Trophoblast cell (in vitro differentiated cells and primary cell): Measurements from ENCODE around the gene ALKBH4.
"Not testable (repeated sequence)": the region's sequence is repeated elsewhere in the genome, so short reads cannot be mapped to it uniquely, and the experiment has no call there.

Source experiments
- DNase-seq, 2 donors: peaks; one replicate each; pipeline ENCODE4 v3.0.0-alpha.2; 2016
- H2AFZ ChIP-seq: 2 replicates; pipeline ENCODE4 v1.6.1; 2013; ENCODE audit warnings: low read length, moderate library complexity, mild to moderate bottlenecking; ENCODE audit not compliant: insufficient read depth, poor library complexity
- H2AK5ac ChIP-seq: 2 replicates; pipeline ENCODE4 v1.6.1; 2013; ENCODE audit warnings: mild to moderate bottlenecking, low read length
- H2BK120ac ChIP-seq: 2 replicates; pipeline ENCODE4 v1.6.1; 2013; ENCODE audit warnings: low read length, mild to moderate bottlenecking, moderate library complexity; ENCODE audit not compliant: insufficient read depth, poor library complexity
- H2BK12ac ChIP-seq: 2 replicates; pipeline ENCODE4 v1.6.1; 2013; ENCODE audit warnings: mild to moderate bottlenecking, low read length, moderate library complexity
- H2BK5ac ChIP-seq: 2 replicates; pipeline ENCODE4 v1.6.1; 2013; ENCODE audit warnings: low read length, low read depth, moderate library complexity, mild to moderate bottlenecking; ENCODE audit not compliant: poor library complexity
- H3K14ac ChIP-seq: 2 replicates; pipeline ENCODE4 v1.6.1; 2013; ENCODE audit warnings: mild to moderate bottlenecking, low read length
- H3K18ac ChIP-seq: 2 replicates; pipeline ENCODE4 v1.6.1; 2013; ENCODE audit warnings: mild to moderate bottlenecking, low read length
- H3K23ac ChIP-seq: 2 replicates; pipeline ENCODE4 v1.6.1; 2013; ENCODE audit warnings: low read length
- H3K27ac ChIP-seq: 2 replicates; pipeline ENCODE4 v1.5.1; 2013; ENCODE audit warnings: low read depth, mild to moderate bottlenecking, inconsistent platforms, low read length, moderate library complexity
- H3K27me3 ChIP-seq: 2 replicates; pipeline ENCODE4 v1.6.1; 2013; ENCODE audit warnings: inconsistent platforms, mild to moderate bottlenecking, low read length, moderate library complexity; ENCODE audit not compliant: insufficient read depth
- H3K36me3 ChIP-seq, 2 experiments: 1 replicate in 1 of 2; 2 replicates in 1 of 2; pipeline ENCODE4 v1.6.1; 2013; ENCODE audit warnings: low read length in 2 of 2, mild to moderate bottlenecking in 2 of 2, moderate library complexity in 1 of 2; ENCODE audit not compliant: insufficient read depth in 2 of 2, control insufficient read depth in 1 of 2
- H3K4ac ChIP-seq: 2 replicates; pipeline ENCODE4 v1.6.1; 2013; ENCODE audit warnings: low read depth, mild to moderate bottlenecking, low read length, moderate library complexity
- H3K4me1 ChIP-seq, 2 experiments: 1 replicate in 1 of 2; 2 replicates in 1 of 2; pipeline ENCODE4 v1.6.1; 2013; ENCODE audit warnings: low read length in 2 of 2, mild to moderate bottlenecking in 2 of 2, moderate library complexity in 1 of 2; ENCODE audit not compliant: insufficient read depth in 2 of 2, control insufficient read depth in 1 of 2
- H3K4me2 ChIP-seq: 2 replicates; pipeline ENCODE4 v1.6.1; 2013; ENCODE audit warnings: inconsistent platforms, mild to moderate bottlenecking, low read length, moderate library complexity
- H3K4me3 ChIP-seq: 2 replicates; pipeline ENCODE4 v1.5.1; 2013; ENCODE audit warnings: mild to moderate bottlenecking, low read depth, low read length, inconsistent platforms
- H3K79me1 ChIP-seq: one replicate; pipeline ENCODE4 v1.6.1; 2013; ENCODE audit warnings: low read length
- H3K79me2 ChIP-seq: 2 replicates; pipeline ENCODE4 v1.6.1; 2013; ENCODE audit warnings: low read length, mild to moderate bottlenecking; ENCODE audit not compliant: control insufficient read depth, insufficient read depth, poor library complexity
- H3K9ac ChIP-seq: 2 replicates; pipeline ENCODE4 v1.6.1; 2013; ENCODE audit warnings: mild to moderate bottlenecking, low read length
- H3K9me3 ChIP-seq: 2 replicates; pipeline ENCODE4 v1.6.1; 2013; ENCODE audit warnings: low read depth, mild to moderate bottlenecking, control low read depth, inconsistent platforms, low read length; ENCODE audit not compliant: insufficient read depth
- H4K12ac ChIP-seq: 2 replicates; pipeline ENCODE4 v1.6.1; 2013; ENCODE audit warnings: low read depth, mild to moderate bottlenecking, low read length, moderate library complexity
- H4K8ac ChIP-seq: 2 replicates; pipeline ENCODE4 v1.6.1; 2013; ENCODE audit warnings: low read depth, mild to moderate bottlenecking, low read length, moderate library complexity
- H4K91ac ChIP-seq: one replicate; pipeline ENCODE4 v1.6.1; 2013; ENCODE audit warnings: low read depth, mild to moderate bottlenecking, low read length, moderate library complexity
- WGBS: extraction: QIAGEN DNeasy Blood & Tissue Kit; methylation state at CpG from one replicate; pipeline ENCODE4 v1.1.7; 2013; ENCODE audit warnings: missing lambda C conversion rate; ENCODE audit not compliant: insufficient read length, insufficient coverage; ENCODE audit errors: extremely low coverage; 5-methylcytosine and 5-hydroxymethylcytosine counted together

The ALKBH4 gene

GRCh38 chr7:102493220-102493935 lies 28.7 kb upstream of the ALKBH4 start:
- H3K4me1 ChIP-seq, H2BK120ac ChIP-seq, H3K9ac ChIP-seq, H3K18ac ChIP-seq, H3K36me3 ChIP-seq, H3K9me3 ChIP-seq, H4K91ac ChIP-seq, H3K79me1 ChIP-seq, H3K23ac ChIP-seq, DNase-seq, H2AFZ ChIP-seq, H3K79me2 ChIP-seq, H4K12ac ChIP-seq, H2BK12ac ChIP-seq, H3K27me3 ChIP-seq, H3K14ac ChIP-seq, H2AK5ac ChIP-seq, H3K4me2 ChIP-seq, H3K4ac ChIP-seq, H2BK5ac ChIP-seq, H4K8ac ChIP-seq, H3K4me3 ChIP-seq, H3K27ac ChIP-seq: not testable (repeated sequence)
- WGBS: no CpG with 5 or more reads among the region's 33 CpGs

GRCh38 chr7:102490529-102491075 lies 25.9 kb upstream of the ALKBH4 start:
- not testable (repeated sequence) for H3K4me1 ChIP-seq, H3K9ac ChIP-seq, H2BK5ac ChIP-seq, H3K18ac ChIP-seq, H3K79me1 ChIP-seq, H3K4me2 ChIP-seq, H3K27ac ChIP-seq, H3K36me3 ChIP-seq, H4K91ac ChIP-seq, H4K12ac ChIP-seq, H3K27me3 ChIP-seq, H3K4me3 ChIP-seq, H3K4ac ChIP-seq, H3K9me3 ChIP-seq, H3K23ac ChIP-seq, H2AK5ac ChIP-seq, H4K8ac ChIP-seq, H2AFZ ChIP-seq, H3K79me2 ChIP-seq, DNase-seq, H2BK120ac ChIP-seq, H2BK12ac ChIP-seq, H3K14ac ChIP-seq
- WGBS: no CpG with 5 or more reads among the region's 12 CpGs

GRCh38 chr7:102484317-102484716 lies 19.7 kb upstream of the ALKBH4 start:
- H3K23ac ChIP-seq, H3K27me3 ChIP-seq, H3K4ac ChIP-seq, H3K18ac ChIP-seq, H4K12ac ChIP-seq, H4K8ac ChIP-seq, H2BK5ac ChIP-seq, H3K4me3 ChIP-seq, H2BK120ac ChIP-seq, H2AK5ac ChIP-seq, DNase-seq, H3K14ac ChIP-seq, H3K4me1 ChIP-seq, H3K79me2 ChIP-seq, H3K27ac ChIP-seq, H3K79me1 ChIP-seq, H3K4me2 ChIP-seq, H3K36me3 ChIP-seq, H2AFZ ChIP-seq, H3K9me3 ChIP-seq, H3K9ac ChIP-seq, H2BK12ac ChIP-seq, H4K91ac ChIP-seq: not testable (repeated sequence)
- WGBS: no CpG with 5 or more reads among the region's 5 CpGs

- H2BK5ac ChIP-seq, H3K4ac ChIP-seq, DNase-seq, H2AK5ac ChIP-seq, H4K91ac ChIP-seq, H3K4me1 ChIP-seq, H3K79me2 ChIP-seq, H3K36me3 ChIP-seq, H3K27me3 ChIP-seq, H2BK12ac ChIP-seq, H3K27ac ChIP-seq, H4K8ac ChIP-seq, H3K79me1 ChIP-seq, H3K18ac ChIP-seq, H3K23ac ChIP-seq, H3K4me3 ChIP-seq, H3K14ac ChIP-seq, H2BK120ac ChIP-seq, H3K9me3 ChIP-seq, H3K9ac ChIP-seq, H2AFZ ChIP-seq, H3K4me2 ChIP-seq, H4K12ac ChIP-seq: not testable (repeated sequence)
- WGBS: no CpG with 5 or more reads among the region's 10 CpGs
Measured at GRCh38 chr7:102481962-102482361, 17.3 kb upstream of the ALKBH4 start.
